HUES48 (cell line): Measurements from ENCODE around the gene CPEB3.
"Not testable (repeated sequence)": the region's sequence is repeated elsewhere in the genome, so short reads cannot be mapped to it uniquely, and the experiment has no call there.

Experiments used
- H3K27ac ChIP-seq: one replicate; pipeline ENCODE4 v1.7.0; 2013; ENCODE audit warnings: low read depth, low read length, inconsistent platforms
- H3K27me3 ChIP-seq: 2 replicates; pipeline ENCODE4 v1.6.1; 2013; ENCODE audit warnings: mild to moderate bottlenecking, low read length; ENCODE audit not compliant: control insufficient read depth, insufficient read depth
- H3K36me3 ChIP-seq: 2 replicates; pipeline ENCODE4 v1.6.1; 2013; ENCODE audit warnings: low read length; ENCODE audit not compliant: control insufficient read depth, insufficient read depth
- H3K4me1 ChIP-seq: 2 replicates; pipeline ENCODE4 v1.6.1; 2013; ENCODE audit warnings: mild to moderate bottlenecking, low read length; ENCODE audit not compliant: control insufficient read depth, insufficient read depth
- H3K4me3 ChIP-seq: 2 replicates; pipeline ENCODE4 v1.5.1; 2013; ENCODE audit warnings: mild to moderate bottlenecking, low read depth, low read length
- H3K9ac ChIP-seq: 2 replicates; pipeline ENCODE4 v1.6.1; 2013; ENCODE audit warnings: mild to moderate bottlenecking, low read depth, low read length, moderate library complexity
- H3K9me3 ChIP-seq: 2 replicates; pipeline ENCODE4 v1.6.1; 2013; ENCODE audit warnings: low read length; ENCODE audit not compliant: control insufficient read depth, insufficient read depth

The CPEB3 gene

GRCh38 chr10:92290837-92291615 lies at the start of gene CPEB3, which contains the start of gene MARCHF5:
TSS of gene CPEB3 (minus strand) at chr10:92291078. CDS start at chr10:92240350, 50,728 bp downstream.
TSS of gene MARCHF5 (plus strand) at chr10:92291167. CDS start at chr10:92291495, 328 bp downstream.
- Histone ChIP-seq H3K9ac (peak within 1 kb of the TSS; percentile 92), H3K36me3 (peaks cover 12% of the 10 kb centered on the region), H3K27ac (peak within 1 kb of the TSS; percentile 89), H3K9me3 (no peaks in the 10 kb centered on the region), H3K4me1 (0 out of 2 replicates have a peak, but pooled peaks cover 7% of the 10 kb centered on the region), H3K4me3 (peak within 1 kb of the TSS; percentile 71), H3K27me3 (no peaks in the 10 kb centered on the region)

- H3K27ac ChIP-seq, H3K4me3 ChIP-seq, H3K9me3 ChIP-seq, H3K36me3 ChIP-seq, H3K27me3 ChIP-seq, H3K9ac ChIP-seq: not testable (repeated sequence)
- H3K4me1 ChIP-seq = peaks cover 36% of the 10 kb centered on the region
Measured at GRCh38 chr10:92329927-92330326, 39.0 kb upstream of the CPEB3 start.

- peaks cover 30% of the 10 kb centered on the region for H3K4me1 ChIP-seq
- peak overlapping the region; percentile 26 for H3K27ac ChIP-seq
- no peaks in the 10 kb centered on the region for H3K9me3 ChIP-seq
- H3K4me3 ChIP-seq = no peak overlapping the region
- no peaks in the 10 kb centered on the region for H3K27me3 ChIP-seq
- H3K9ac ChIP-seq = no peak overlapping the region
- no peaks in the 10 kb centered on the region for H3K36me3 ChIP-seq
Measured at GRCh38 chr10:92328993-92329392, 38.1 kb upstream of the CPEB3 start.

- Histone ChIP-seq H3K9ac (no peak overlapping the region), H3K27ac (no peak overlapping the region), H3K36me3 (no peaks in the 10 kb centered on the region)
Measured at GRCh38 chr10:92327445-92328433, 36.9 kb upstream of the CPEB3 start.

GRCh38 chr10:92323079-92323478 lies 32.2 kb upstream of the CPEB3 start:
- no peak overlapping the region for H3K4me3 ChIP-seq
- H3K9me3 ChIP-seq = no peaks in the 10 kb centered on the region
- H3K4me1 ChIP-seq = no peaks in the 10 kb centered on the region
- peaks cover 9% of the 10 kb centered on the region; the same call in 1 of the 2 replicates for H3K36me3 ChIP-seq
- H3K27me3 ChIP-seq = no peaks in the 10 kb centered on the region
- no peak overlapping the region for H3K27ac ChIP-seq
- no peak overlapping the region for H3K9ac ChIP-seq

More at GRCh38 chr10:92327445-92328433, 36.9 kb upstream of the CPEB3 start:
- peaks cover 30% of the 10 kb centered on the region for H3K4me1 ChIP-seq
- H3K9me3 ChIP-seq = no peaks in the 10 kb centered on the region
- H3K4me3 ChIP-seq = no peak overlapping the region
- no peaks in the 10 kb centered on the region for H3K27me3 ChIP-seq

GRCh38 chr10:92316610-92317009 lies 25.7 kb upstream of the CPEB3 start:
- no peak overlapping the region for H3K9ac ChIP-seq
- H3K27ac ChIP-seq = no peak overlapping the region
- H3K36me3 ChIP-seq = peaks cover 29% of the 10 kb centered on the region
- H3K4me3 ChIP-seq = no peak overlapping the region
- H3K4me1 ChIP-seq = no peaks in the 10 kb centered on the region
- no peaks in the 10 kb centered on the region for H3K9me3 ChIP-seq
- no peaks in the 10 kb centered on the region for H3K27me3 ChIP-seq

GRCh38 chr10:92313750-92314149 lies 22.9 kb upstream of the CPEB3 start:
- no peak overlapping the region for H3K9ac ChIP-seq
- no peak overlapping the region for H3K4me3 ChIP-seq
- H3K27ac ChIP-seq = no peak overlapping the region
- no peaks in the 10 kb centered on the region for H3K27me3 ChIP-seq
- 0 out of 2 replicates have a peak, but pooled peaks cover 3% of the 10 kb centered on the region for H3K4me1 ChIP-seq
- H3K9me3 ChIP-seq = no peaks in the 10 kb centered on the region
- H3K36me3 ChIP-seq = peaks cover 29% of the 10 kb centered on the region

GRCh38 chr10:92309272-92309671 lies 18.4 kb upstream of the CPEB3 start:
- Histone ChIP-seq H3K9me3 (no peaks in the 10 kb centered on the region), H3K27ac (no peak overlapping the region), H3K27me3 (no peaks in the 10 kb centered on the region), H3K36me3 (peaks cover 20% of the 10 kb centered on the region), H3K4me1 (peaks cover 27% of the 10 kb centered on the region), H3K4me3 (no peak overlapping the region), H3K9ac (no peak overlapping the region)

- Histone ChIP-seq H3K9me3 (no peaks in the 10 kb centered on the region), H3K9ac (no peak overlapping the region), H3K36me3 (no peaks in the 10 kb centered on the region), H3K27ac (peak overlapping the region; percentile 85), H3K4me1 (peaks cover 45% of the 10 kb centered on the region), H3K4me3 (peak overlapping the region; percentile 42), H3K27me3 (no peaks in the 10 kb centered on the region)
Measured at GRCh38 chr10:92305133-92306072, 14.5 kb upstream of the CPEB3 start.

GRCh38 chr10:92304061-92304460 lies 13.2 kb upstream of the CPEB3 start:
- peaks cover 41% of the 10 kb centered on the region for H3K4me1 ChIP-seq
- peak overlapping the region; percentile 85 for H3K27ac ChIP-seq
- no peaks in the 10 kb centered on the region for H3K36me3 ChIP-seq
- H3K9ac ChIP-seq = no peak overlapping the region
- H3K27me3 ChIP-seq = no peaks in the 10 kb centered on the region
- H3K9me3 ChIP-seq = no peaks in the 10 kb centered on the region
- no peak overlapping the region for H3K4me3 ChIP-seq
